H1 (cell line): ENCODE measurements around the gene NALF2. TPM values are rescaled to one million over a fixed set of nuclear protein-coding genes. Genes with fewer than 3 reads are reported as not detected.

ENCODE experiments used
- CTCF ChIA-PET: fragments of 300-600 bp; sonication (Branson Sonifier 250); formaldehyde crosslinking; loops from one replicate; lab custom pipeline; 2021; ENCODE audit not compliant: partially characterized antibody; lab: Charles Lee
- POLR2A ChIA-PET: fragments of 300-600 bp; sonication (Branson Sonifier 250); formaldehyde crosslinking; loops from one replicate; lab custom pipeline; 2021; ENCODE audit warnings: inconsistent platforms; ENCODE audit not compliant: partially characterized antibody; lab: Charles Lee
- DNase-seq, 2 experiments: peaks; one replicate each; pipeline versions ENCODE4 v3.0.0 to v3.0.0-alpha.2; 2010 to 2022; ENCODE audit warnings: low spot score in 2 of 2, low read depth in 1 of 2, mixed read lengths in 1 of 2
- FAIRE-seq: peaks from 2 replicates; lab custom pipeline; 2011; peaks lifted over from hg19 to GRCh38; lab: Jason Lieb, UNC
- H2AFZ ChIP-seq: 2 replicates; pipeline ENCODE4 v1.8.1; 2012; ENCODE audit warnings: low read length, inconsistent platforms
- H2AK5ac ChIP-seq: 2 replicates; pipeline ENCODE4 v1.6.1; 2013; ENCODE audit warnings: low read depth, low read length
- H2BK120ac ChIP-seq: replicated peaks from 2 replicates; pipeline ENCODE3; 2013; ENCODE audit warnings: low read depth, low read length, inconsistent platforms
- H2BK12ac ChIP-seq: 2 replicates; pipeline ENCODE4 v1.6.1; 2013; ENCODE audit warnings: low read depth, low read length
- H2BK15ac ChIP-seq: 2 replicates; pipeline ENCODE4 v1.6.1; 2013; ENCODE audit warnings: low read length
- H2BK20ac ChIP-seq: 2 replicates; pipeline ENCODE4 v1.6.1; 2013; ENCODE audit warnings: low read length
- H2BK5ac ChIP-seq: 2 replicates; pipeline ENCODE4 v1.6.1; 2013; ENCODE audit warnings: low read depth, low read length
- H3K14ac ChIP-seq: 2 replicates; pipeline ENCODE4 v1.6.1; 2013; ENCODE audit warnings: inconsistent platforms; ENCODE audit not compliant: insufficient read length
- H3K18ac ChIP-seq: 2 replicates; pipeline ENCODE4 v1.6.1; 2013; ENCODE audit warnings: low read length; ENCODE audit errors: extremely low read depth
- H3K23ac ChIP-seq: 2 replicates; pipeline ENCODE4 v1.6.1; 2013; ENCODE audit warnings: inconsistent platforms; ENCODE audit not compliant: insufficient read length
- H3K23me2 ChIP-seq: 2 replicates; pipeline ENCODE4 v1.6.1; 2013; ENCODE audit warnings: low read depth, low read length
- H3K27ac ChIP-seq: 2 replicates; pipeline ENCODE4 v1.6.1; 2011; ENCODE audit warnings: low read depth, low read length, inconsistent platforms
- H3K27me3 ChIP-seq, 4 experiments: replicated peaks in 1 of 4; 1 replicate in 1 of 4; 2 replicates in 3 of 4; pipeline versions ENCODE4 v1.6.1 to v1.8.1; 2011 to 2013; ENCODE audit warnings: low read length in 3 of 4, mild to moderate bottlenecking in 3 of 4, inconsistent platforms in 2 of 4, mixed read lengths in 2 of 4, moderate library complexity in 1 of 4; ENCODE audit not compliant: control insufficient read depth in 3 of 4, insufficient read depth in 3 of 4; ENCODE audit errors: extremely low read depth in 1 of 4
- H3K36me3 ChIP-seq, 4 experiments: 2 replicates each; pipeline versions ENCODE4 v1.6.1 to v1.8.1; 2011 to 2013; ENCODE audit warnings: mild to moderate bottlenecking in 4 of 4, low read length in 3 of 4, moderate library complexity in 2 of 4, control low read depth in 1 of 4, inconsistent platforms in 1 of 4; ENCODE audit not compliant: insufficient read depth in 4 of 4, control insufficient read depth in 2 of 4
- H3K4ac ChIP-seq: replicated peaks from 2 replicates; pipeline ENCODE3; 2013; ENCODE audit warnings: low read length, low read depth, mixed read lengths, inconsistent platforms; ENCODE audit not compliant: insufficient read length
- H3K4me1 ChIP-seq, 4 experiments: replicated peaks in 1 of 4; 1 replicate in 1 of 4; 2 replicates in 3 of 4; pipeline versions ENCODE4 v1.6.1 to v1.8.1; 2011 to 2013; ENCODE audit warnings: low read length in 3 of 4, inconsistent platforms in 2 of 4, mixed read lengths in 1 of 4; ENCODE audit not compliant: insufficient read depth in 4 of 4, control insufficient read depth in 3 of 4
- H3K4me2 ChIP-seq, 2 experiments: 2 replicates each; pipeline versions ENCODE4 v1.6.1 to v1.8.1; 2011 to 2013; ENCODE audit warnings: low read depth in 2 of 2, low read length in 2 of 2, control low read depth in 1 of 2, inconsistent platforms in 1 of 2, mild to moderate bottlenecking in 1 of 2; ENCODE audit not compliant: insufficient read depth in 1 of 2
- H3K4me3 ChIP-seq, 4 experiments: fragments of 200-600, 300-600 bp in 1 of 4; sonication (generic), shearing (Covaris generic), sonication (Bioruptor Twin) in 1 of 4; 2 replicates each; pipeline versions ENCODE4 v1.5.1 to v1.8.1; 2011 to 2016; ENCODE audit warnings: low read length in 4 of 4, low read depth in 3 of 4, control low read depth in 2 of 4, inconsistent platforms in 2 of 4, mild to moderate bottlenecking in 2 of 4, mixed read lengths in 1 of 4, moderate library complexity in 1 of 4; ENCODE audit not compliant: insufficient read depth in 2 of 4; ENCODE audit errors: extremely low read depth in 1 of 4
- H3K56ac ChIP-seq: replicated peaks from 2 replicates; pipeline ENCODE3; 2013; ENCODE audit warnings: low read depth, mild to moderate bottlenecking, mixed read lengths, low read length, inconsistent platforms; ENCODE audit not compliant: insufficient read length
- H3K79me1 ChIP-seq: 2 replicates; pipeline ENCODE4 v1.6.1; 2013; ENCODE audit warnings: low read depth, low read length, control low read depth
- H3K79me2 ChIP-seq, 2 experiments: 2 replicates each; pipeline versions ENCODE4 v1.6.1 to v1.8.1; 2012 to 2013; ENCODE audit warnings: low read length in 2 of 2, mild to moderate bottlenecking in 2 of 2, inconsistent platforms in 1 of 2; ENCODE audit not compliant: insufficient read depth in 2 of 2, control insufficient read depth in 1 of 2
- H3K9ac ChIP-seq, 4 experiments: replicated peaks in 1 of 4; 1 replicate in 1 of 4; 2 replicates in 3 of 4; pipeline versions ENCODE4 v1.6.1 to v1.8.1; 2011 to 2013; ENCODE audit warnings: low read depth in 3 of 4, low read length in 3 of 4, control low read depth in 2 of 4, mild to moderate bottlenecking in 2 of 4, moderate library complexity in 2 of 4, inconsistent platforms in 1 of 4; ENCODE audit errors: extremely low read depth in 1 of 4
- H3K9me3 ChIP-seq, 2 experiments: 2 replicates each; pipeline versions ENCODE4 v1.6.1 to v1.8.1; 2012 to 2013; ENCODE audit warnings: mild to moderate bottlenecking in 2 of 2, moderate library complexity in 2 of 2, control low read depth in 1 of 2, inconsistent platforms in 1 of 2, low read depth in 1 of 2, low read length in 1 of 2, mixed read lengths in 1 of 2; ENCODE audit not compliant: insufficient read depth in 2 of 2
- H4K20me1 ChIP-seq, 2 experiments: replicated peaks in 1 of 2; 2 replicates each; pipeline versions ENCODE3 to v1.8.1; 2011 to 2013; ENCODE audit warnings: inconsistent platforms in 2 of 2, low read length in 2 of 2, mild to moderate bottlenecking in 1 of 2; ENCODE audit not compliant: insufficient read depth in 2 of 2, control insufficient read depth in 1 of 2
- H4K5ac ChIP-seq: 2 replicates; pipeline ENCODE4 v1.6.1; 2013; ENCODE audit warnings: low read length, low read depth, mixed read lengths, inconsistent platforms; ENCODE audit not compliant: insufficient read length
- H4K8ac ChIP-seq: 2 replicates; pipeline ENCODE4 v1.8.0; 2013; ENCODE audit warnings: mild to moderate bottlenecking, moderate library complexity, low read length, inconsistent platforms; ENCODE audit not compliant: insufficient read depth; ENCODE audit errors: extremely low read depth
- H4K91ac ChIP-seq: replicated peaks from 2 replicates; pipeline ENCODE3; 2013; ENCODE audit warnings: low read length, mixed read lengths, inconsistent platforms; ENCODE audit not compliant: insufficient read length
- ASH2L ChIP-seq: fragments of 200-600, 300-600 bp; sonication (generic); IDR thresholded peaks from one replicate; pipeline ENCODE4 v1.7.1; 2017; ENCODE audit warnings: low read length
- CBX5 ChIP-seq: fragments of 300-800, 300-1000 bp; sonication (generic); IDR thresholded peaks from 2 replicates; pipeline ENCODE4 v1.7.1; 2016; ENCODE audit warnings: antibody characterized with exemption, low read length, low read depth
- CHD2 ChIP-seq: IDR thresholded peaks from 2 replicates; pipeline ENCODE4 v1.6.1; 2012; ENCODE audit warnings: low read length, improper control_type of control experiment
- CREB1 ChIP-seq: IDR thresholded peaks from 2 replicates; pipeline ENCODE4 v1.6.1; 2012; ENCODE audit warnings: inconsistent platforms
- CTCF ChIP-seq, 3 experiments: IDR thresholded peaks; 1 replicate in 2 of 3; 2 replicates in 1 of 3; pipeline versions ENCODE4 v1.5.1 to v1.6.1; 2011; ENCODE audit warnings: low read length in 3 of 3, mild to moderate bottlenecking in 3 of 3, inconsistent platforms in 2 of 3, low read depth in 1 of 3, moderate library complexity in 1 of 3; ENCODE audit not compliant: insufficient read depth in 1 of 3; ENCODE audit errors: control extremely low read depth in 1 of 3
- FOSL1 ChIP-seq: IDR thresholded peaks from 2 replicates; pipeline ENCODE4 v1.6.1; 2011; ENCODE audit warnings: mild to moderate bottlenecking, low read depth, low read length, moderate library complexity; ENCODE audit not compliant: insufficient read depth
- KDM1A ChIP-seq: fragments of 200-600, 300-600 bp; sonication (generic); IDR thresholded peaks from 2 replicates; pipeline ENCODE4 v1.7.1; 2016; ENCODE audit warnings: mild to moderate bottlenecking, low read length, borderline replicate concordance
- POLR2AphosphoS5 ChIP-seq: IDR thresholded peaks from 2 replicates; pipeline ENCODE4 v1.6.1; 2011; ENCODE audit warnings: low read depth, low read length
- RBBP5 ChIP-seq: IDR thresholded peaks from 2 replicates; pipeline ENCODE4 v1.7.1; 2012; ENCODE audit warnings: low read depth, mild to moderate bottlenecking, inconsistent platforms, low read length, moderate library complexity, borderline replicate concordance
- SP4 ChIP-seq: IDR thresholded peaks from 2 replicates; pipeline ENCODE4 v1.6.1; 2012; ENCODE audit warnings: low read length, inconsistent platforms
- YY1 ChIP-seq: IDR thresholded peaks from 2 replicates; pipeline ENCODE4 v1.6.1; 2011; ENCODE audit warnings: low read depth, mild to moderate bottlenecking, low read length
- WGBS, 2 experiments: shearing (Covaris generic) in 1 of 2; methylation state at CpG; one replicate each; pipeline versions ENCODE4 v1.1.6 to v1.1.7; 2013 to 2015; ENCODE audit warnings: low lambda C conversion rate in 2 of 2, mixed read lengths in 2 of 2, inconsistent platforms in 1 of 2, low coverage in 1 of 2, missing lambda C conversion rate in 1 of 2; ENCODE audit not compliant: insufficient replicate concordance in 2 of 2, insufficient coverage in 1 of 2, insufficient read length in 1 of 2; ENCODE audit errors: extremely low coverage in 1 of 2, missing lambda C conversion rate in 1 of 2; 5-methylcytosine and 5-hydroxymethylcytosine counted together
- polyA plus RNA-seq, 7 experiments: library from polyadenylated mRNA; depleted of rRNA in 3 of 7; stranded (reverse) in 5 of 7; unstranded in 2 of 7; fragments of >200 nt in 5 of 7; fragments of 200-250 nt in 2 of 7; gene quantifications; 1 replicate in 5 of 7; 2 replicates in 1 of 7; 4 replicates in 1 of 7; pipeline versions ENCODE4 v1.2.1 to v1.2.3, GENCODE V29; 2011 to 2013; ENCODE audit warnings: missing spikeins in 2 of 7, mixed read lengths in 2 of 7
- total RNA-seq: library from RNA; stranded (reverse); fragmentation: NEBNext Ultra II Directional; extraction: Animal tissue kit (Norgen Biotek cat#: 25700); gene quantifications from 2 replicates; pipeline ENCODE4 v1.2.1, GENCODE V29; 2021
- TF ChIP-seq, protein P1 (sequence below): IDR thresholded peaks from 2 replicates; pipeline ENCODE4 v1.6.1; 2011; ENCODE audit warnings: low read depth, mild to moderate bottlenecking, low read length; ENCODE audit not compliant: insufficient read depth

The NALF2 gene
- total and polyA plus RNA-seq, 2 of the 8 experiments (the other 6 are each of a cell fraction or from before 2014, with no cell fraction given): 7.5 to 15.6 TPM

DNA sequence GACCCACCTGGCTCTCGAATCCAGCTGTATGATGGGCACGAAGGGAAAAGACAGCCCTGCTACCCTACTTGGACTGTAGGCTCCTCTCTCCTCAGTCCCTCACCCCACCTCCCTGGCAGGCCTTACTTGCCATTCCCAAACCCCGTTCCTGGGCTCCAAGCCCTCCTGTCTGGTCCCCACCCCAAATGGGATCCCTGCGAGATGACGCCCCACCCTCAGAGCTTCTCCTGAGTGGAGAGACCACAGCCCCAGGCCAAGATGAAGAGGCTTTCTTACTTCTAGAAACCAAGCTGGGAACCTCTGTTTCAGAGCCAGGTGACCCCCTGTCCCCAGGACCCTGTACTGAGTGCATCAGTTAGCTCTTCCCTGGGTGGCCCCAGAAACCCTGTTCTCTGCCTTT is 4.5 kb downstream of the NALF2 start:
- Histone ChIP-seq H3K79me2 (peaks cover 0 to 12% of the 10 kb centered on the region in 2 experiments; a peak in 1 of 4 replicates), H3K79me1 (no peaks in the 10 kb centered on the region), H2AFZ (no peak overlapping the region), H2BK12ac (no peak overlapping the region), H3K4ac (no peak overlapping the region), H4K91ac (no peak overlapping the region), H3K9me3 (no peaks in the 10 kb centered on the region), H2BK5ac (no peak overlapping the region), H3K27ac (no peak overlapping the region), H2BK120ac (no peak overlapping the region), H4K20me1 (peaks cover 9 to 23% of the 10 kb centered on the region in 2 experiments), H2AK5ac (no peak overlapping the region), H4K5ac (no peak overlapping the region), H3K4me3 (no peak overlapping the region), H3K18ac (no peak overlapping the region), H3K56ac (no peak overlapping the region), H3K23me2 (peaks cover 8% of the 10 kb centered on the region; the same call in 1 of the 2 replicates), H3K4me2 (no peak overlapping the region), H3K9ac (no peak overlapping the region), H3K36me3 (0 out of 8 replicates have a peak, but pooled peaks cover 0 to 4% (median 0%) of the 10 kb centered on the region in 4 experiments), H4K8ac (no peak overlapping the region), H3K14ac (no peak overlapping the region), H3K27me3 (peaks cover 0 to 9% (median 4%) of the 10 kb centered on the region in 4 experiments; a peak in 4 of 7 replicates), H2BK15ac (no peak overlapping the region), H3K23ac (no peak overlapping the region), H2BK20ac (no peak overlapping the region), H3K4me1 (peaks cover 0 to 12% (median 4%) of the 10 kb centered on the region in 4 experiments; a peak in 6 of 7 replicates)
- CTCF ChIA-PET: interaction anchor here (2.1 kb wide), 1 partner anchor 15 kb away, joined by 5 read pairs; no protein-coding TSS in a partner anchor
- POLR2A ChIA-PET: no interaction called here
- FAIRE-seq (no peak), DNase-seq (no peak)
- WGBS, 2 experiments: 70% methylated on average over 2 of the region's 5 CpGs; no CpG with 5 or more reads in 1 of the 2 experiments
- TF ChIP-seq RBBP5: no peak
- no peak for TF ChIP-seq KDM1A
- TF ChIP-seq SP4: no peak
- TF ChIP-seq ASH2L: no peak
- TF ChIP-seq, protein P1, sequence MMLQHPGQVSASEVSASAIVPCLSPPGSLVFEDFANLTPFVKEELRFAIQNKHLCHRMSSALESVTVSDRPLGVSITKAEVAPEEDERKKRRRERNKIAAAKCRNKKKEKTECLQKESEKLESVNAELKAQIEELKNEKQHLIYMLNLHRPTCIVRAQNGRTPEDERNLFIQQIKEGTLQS: no peak
- no peak for TF ChIP-seq CBX5
- TF ChIP-seq CREB1: no peak
- no peak for TF ChIP-seq YY1
- no peak for TF ChIP-seq CTCF (IDR thresholded peaks at IDR 0.05; ENCODE audit: control extremely low read depth in 1 of 3, insufficient read depth in 1 of 3, low read depth in 1 of 3, low read length in 3 of 3)
- TF ChIP-seq POLR2AphosphoS5: no peak
- TF ChIP-seq FOSL1: no peak
- no peak for TF ChIP-seq CHD2
